ENCODE measurements around the gene FBLIM1.

Gene FBLIM1

DNA sequence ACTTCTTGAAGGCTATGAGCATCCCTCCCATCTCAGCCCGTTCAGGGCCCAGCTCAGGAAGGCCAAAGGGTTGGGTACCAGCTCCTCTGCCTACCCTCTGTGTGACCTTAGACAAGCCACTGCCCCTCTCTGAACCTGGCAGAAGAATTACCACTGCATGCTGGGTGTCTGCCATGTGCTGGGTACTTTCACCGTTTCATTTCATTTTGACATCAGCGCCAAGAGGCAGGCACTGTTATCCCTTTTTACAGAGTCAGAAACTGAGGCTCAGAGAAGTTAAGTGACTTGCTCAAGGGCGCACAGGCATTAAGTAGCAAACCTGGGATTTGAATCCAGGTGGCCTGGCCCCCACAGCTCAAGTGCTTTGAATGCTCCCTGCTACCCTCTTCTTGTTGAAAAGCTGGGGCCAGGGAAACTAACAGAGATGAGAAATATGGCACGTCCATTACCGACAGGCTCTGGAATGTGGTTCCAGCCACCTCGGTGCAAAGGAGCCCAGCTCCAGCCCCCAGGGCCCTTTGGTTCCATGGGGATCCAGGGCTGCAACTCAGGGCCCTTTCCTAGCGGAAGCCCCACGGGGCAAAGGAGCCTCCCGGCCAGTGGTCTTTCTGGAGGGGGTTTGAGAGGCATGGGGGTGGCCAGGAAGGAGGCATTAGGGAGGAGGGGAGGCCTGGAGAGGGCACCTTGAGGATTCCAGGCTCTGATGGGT is 9.8 kb upstream of the FBLIM1 start:
- DNase-seq (ENCODE audit: low read depth): no peak

DNA sequence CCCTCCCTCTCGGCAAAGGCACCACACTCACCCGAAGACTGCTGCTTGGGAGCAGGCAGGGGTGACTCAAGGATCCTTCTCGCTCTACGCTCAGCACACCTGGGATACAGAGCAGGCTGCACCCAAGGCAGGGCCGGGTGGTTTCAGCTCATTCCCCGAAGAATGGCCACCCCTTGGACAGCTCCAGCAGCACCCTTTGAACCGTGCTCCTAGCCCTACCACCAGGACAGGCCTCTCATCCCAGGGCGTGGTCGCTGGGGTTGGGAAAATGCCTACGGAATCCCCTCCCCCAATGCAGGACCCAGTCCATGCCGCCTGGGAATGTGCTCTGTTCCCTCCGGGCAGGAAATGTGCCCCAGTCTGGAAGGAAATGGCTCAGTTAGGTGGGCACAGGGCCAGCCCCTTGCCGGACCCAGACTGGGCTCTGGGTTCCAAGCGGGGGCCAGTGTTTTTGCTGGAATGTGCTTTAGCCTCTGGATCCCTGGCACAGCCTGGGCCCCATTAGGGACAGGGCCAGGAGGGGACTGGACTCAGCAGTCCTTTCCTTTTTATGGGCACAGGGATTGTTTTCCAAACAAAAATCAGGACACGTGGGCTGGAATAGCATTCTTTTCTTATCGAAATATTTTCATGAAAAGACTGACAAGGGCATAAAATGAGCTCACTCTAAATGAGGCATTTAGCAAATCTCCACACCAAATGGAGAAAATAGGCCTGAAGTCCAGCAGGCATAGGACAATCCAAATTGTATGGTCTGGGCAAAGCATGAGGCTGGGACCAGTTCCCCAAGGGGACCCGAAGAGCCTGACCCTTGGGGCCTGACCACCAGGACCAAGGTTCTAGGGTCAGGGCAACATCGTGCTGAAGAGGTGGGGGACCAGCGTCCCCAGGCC is 8.9 kb upstream of the FBLIM1 start:
- DNase-seq (ENCODE audit: low read depth): no peak

DNA sequence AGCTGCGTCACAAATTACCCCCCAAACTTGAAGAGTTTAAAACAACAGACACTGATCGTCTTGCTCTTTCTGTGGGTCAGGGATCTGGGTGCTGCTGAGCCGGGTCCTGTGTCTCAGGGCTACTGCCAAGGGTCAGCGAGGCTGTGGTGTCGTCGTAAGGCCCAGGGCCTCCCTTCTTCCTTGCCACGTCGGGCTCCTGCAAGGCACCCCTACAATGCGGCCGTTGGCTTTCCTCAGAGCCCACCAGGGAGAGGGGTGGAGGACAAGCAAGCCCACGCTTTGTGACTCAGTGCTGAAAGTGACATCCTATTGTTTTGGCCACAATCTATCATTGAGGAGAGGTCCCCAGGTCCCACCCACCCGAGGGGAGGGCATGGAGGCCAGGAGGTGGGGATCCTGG is 7.7 kb upstream of the FBLIM1 start:
- no peak for DNase-seq (ENCODE audit: low read depth)

DNA sequence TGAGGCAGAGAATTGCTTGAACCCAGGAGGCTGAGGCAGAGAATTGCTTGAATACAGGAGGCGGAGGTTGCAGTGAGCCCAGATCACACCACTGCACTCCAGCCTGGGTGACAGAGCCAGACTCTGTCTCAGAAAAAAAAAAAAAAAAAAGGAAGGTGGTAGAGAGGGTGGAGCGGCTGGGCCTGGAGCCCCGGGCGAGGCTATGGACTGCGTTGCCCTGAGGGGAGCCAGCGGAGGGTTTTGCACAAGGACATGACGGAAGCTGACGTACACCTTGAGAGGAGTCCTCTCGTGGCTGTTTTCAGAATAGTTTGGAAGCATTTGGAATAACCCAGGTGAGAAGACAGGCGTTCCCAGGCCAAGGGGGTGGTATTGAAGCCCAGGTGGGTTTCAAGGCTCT is 6.9 kb upstream of the FBLIM1 start:
- DNase-seq (ENCODE audit: low read depth): no peak

DNA sequence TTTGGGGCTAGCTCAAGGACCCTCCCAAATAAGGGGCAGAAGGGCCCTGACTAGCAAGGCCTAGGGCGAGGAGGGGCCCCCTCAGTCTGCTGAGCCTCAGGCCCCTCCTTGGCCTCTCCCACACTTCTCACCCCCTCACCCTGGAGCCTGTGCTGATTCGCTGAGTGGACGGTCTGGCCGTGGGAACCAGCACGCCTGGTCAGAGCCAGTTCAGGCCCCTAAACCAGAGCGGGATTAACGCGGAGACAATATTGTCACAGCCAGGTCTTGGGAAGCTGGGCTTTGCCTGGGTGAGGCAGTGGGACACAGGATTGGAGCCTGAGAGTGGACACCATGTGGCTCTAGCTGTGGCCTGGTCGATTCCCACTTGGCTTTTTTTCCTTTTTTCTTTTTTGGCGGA is 4.8 kb upstream of the FBLIM1 start:
- no peak for DNase-seq (ENCODE audit: low read depth)

DNA sequence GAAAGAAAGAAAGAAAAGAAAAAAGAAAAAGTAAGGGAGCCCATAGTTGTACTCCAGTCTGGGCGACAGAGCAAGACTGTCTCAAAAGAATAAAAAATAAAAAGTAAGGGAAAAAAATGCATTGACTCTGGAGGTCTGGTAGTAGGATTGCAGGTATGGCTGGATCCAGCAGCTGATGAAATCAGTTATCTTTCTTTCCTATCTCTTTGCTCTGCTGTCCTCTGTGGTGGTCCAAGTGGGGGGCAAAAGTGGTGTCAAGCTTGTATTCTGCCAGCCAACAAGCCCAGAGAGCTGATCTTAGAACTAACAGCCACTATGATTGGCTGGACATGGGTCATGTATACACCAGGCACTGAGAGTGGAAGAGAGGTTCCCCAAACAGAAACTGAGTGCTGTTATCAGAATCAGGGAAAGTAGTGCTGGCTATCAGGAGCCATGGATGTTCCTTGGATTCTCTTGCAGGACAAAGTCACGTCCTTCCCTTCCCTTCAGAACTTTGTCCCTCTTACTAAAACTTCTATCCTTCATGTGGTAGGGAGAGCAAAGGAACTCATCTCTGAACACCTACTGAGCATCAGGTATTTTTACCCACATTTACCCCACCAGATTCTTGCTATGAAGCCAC is 3.5 kb upstream of the FBLIM1 start:
- no peak for DNase-seq (ENCODE audit: low read depth)

DNA sequence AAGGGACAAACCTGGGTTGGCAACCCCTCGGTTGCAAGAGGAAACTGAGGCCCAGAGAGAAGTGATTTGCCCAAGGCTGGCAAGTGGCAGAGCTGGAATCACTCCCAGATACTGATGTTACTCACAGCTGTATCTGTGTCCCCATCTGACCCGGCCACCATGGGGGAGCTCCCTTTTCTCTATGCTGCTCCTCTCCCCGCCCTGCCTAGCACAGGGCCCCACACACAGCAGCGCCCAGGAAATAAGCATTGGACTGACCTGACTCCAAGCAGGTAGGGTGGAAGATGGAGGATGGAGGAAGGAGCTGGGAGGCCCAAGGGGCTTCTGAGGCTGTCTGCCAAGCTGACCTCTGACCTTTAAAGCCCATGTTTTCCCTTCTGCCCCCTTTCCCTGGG is 3.0 kb upstream of the FBLIM1 start:
- no peak for DNase-seq (ENCODE audit: low read depth)

DNA sequence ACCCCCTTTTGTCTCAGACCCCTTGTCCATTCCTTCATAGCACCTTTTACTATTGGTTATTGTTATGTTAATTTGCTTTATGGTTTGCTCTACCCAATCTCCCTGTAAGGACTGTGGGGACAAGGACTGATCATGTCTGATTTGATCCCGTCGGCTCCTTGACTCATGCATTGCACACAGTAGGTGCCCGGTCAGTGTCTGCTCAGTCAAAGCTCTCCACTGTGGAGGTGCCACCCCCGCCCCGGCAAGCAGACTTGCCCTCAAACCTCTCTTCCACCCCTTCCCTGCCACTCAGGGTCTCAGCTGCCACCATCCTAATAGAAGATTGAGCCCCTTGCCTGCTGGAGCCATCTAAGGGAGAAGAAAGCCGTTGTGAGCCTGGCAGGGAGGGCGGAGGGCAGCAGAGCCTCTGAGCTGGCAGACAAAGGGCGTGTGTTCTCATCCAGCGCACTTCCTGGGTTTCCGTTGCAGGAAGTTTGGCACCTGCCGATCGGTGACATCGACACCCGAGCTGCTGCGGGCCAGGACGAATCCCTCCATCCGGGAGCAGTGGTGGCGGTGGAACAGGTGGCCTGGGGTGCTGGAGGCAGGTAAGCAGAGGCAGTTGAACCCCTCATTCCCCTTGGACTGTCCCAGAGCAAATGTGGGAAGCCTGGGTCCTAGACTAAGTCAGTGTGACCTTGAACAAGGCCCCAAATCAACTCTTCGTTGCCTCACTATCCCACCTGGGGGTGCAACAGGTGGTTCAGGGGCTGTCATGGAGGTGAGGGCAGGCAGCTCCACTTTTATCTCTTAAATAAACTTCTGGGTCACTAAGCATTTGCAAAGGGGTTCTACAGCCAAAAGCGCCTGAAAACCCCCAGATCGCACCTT is 2.2 kb upstream of the FBLIM1 start:
- DNase-seq (ENCODE audit: low read depth): no peak

DNA sequence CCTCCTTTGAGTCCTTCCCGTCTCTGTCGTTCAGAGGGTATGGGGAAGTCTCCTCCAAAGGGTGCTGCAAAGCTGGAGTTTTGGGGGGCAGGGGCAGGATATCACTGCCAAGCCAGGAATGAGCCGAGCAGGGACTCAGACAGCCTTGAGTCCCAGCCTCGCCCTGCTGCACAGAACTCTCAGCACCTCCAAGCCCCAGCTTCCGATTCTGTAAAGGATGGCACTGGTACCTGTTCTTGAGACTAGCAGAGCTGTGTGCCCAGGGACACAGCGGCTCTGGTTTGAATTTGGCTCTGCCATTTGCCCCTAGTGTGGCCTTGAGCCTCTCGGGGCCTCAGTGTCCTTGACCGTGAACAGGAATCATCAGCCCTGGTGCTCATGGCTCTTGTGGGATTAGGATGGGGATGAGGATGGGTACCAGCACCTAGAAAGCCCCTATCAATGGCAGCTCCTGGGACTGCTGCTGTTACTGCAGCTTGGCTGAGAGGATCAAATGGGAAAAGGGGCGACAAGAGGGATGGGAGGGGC is 1.5 kb upstream of the FBLIM1 start:
- DNase-seq (ENCODE audit: low read depth): no peak

DNA sequence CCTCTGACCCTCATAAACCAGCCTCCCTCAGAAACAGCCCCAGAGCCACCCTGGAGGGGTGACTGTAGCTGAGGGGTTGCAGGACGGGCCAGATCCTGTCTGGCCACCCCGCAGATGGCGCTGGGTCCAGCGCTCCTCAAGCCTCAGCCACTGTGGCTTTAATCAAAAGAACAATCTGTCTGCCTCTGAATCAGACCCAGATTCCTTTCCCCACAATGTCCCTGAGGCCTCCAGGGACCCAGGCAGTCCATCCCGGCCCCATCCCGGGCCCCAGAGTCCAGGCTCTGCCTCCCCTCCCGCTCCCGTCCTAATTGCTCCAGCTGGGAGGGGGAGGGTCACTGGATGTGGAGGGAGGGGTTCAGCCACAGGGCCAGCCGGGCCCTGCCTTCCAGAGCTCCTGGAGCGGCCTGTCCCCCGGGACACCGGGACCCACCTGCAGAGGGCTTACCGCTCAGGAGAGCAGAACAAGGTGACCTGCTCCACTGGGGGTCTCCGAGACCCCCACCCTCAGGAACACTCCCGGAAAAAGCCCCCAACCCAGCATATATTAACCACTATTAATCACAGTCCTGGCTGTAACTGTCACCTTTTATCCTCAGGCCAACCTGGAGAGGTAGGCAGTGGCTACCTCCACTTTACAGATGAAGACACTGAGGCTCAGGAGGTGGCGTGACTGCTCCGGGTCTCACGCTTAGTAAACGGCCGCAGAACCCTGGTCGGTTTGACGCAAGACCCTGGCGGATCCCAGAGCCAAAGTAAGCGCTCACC is 836 bp upstream of the FBLIM1 start:
- no peak for DNase-seq (ENCODE audit: low read depth)

DNA sequence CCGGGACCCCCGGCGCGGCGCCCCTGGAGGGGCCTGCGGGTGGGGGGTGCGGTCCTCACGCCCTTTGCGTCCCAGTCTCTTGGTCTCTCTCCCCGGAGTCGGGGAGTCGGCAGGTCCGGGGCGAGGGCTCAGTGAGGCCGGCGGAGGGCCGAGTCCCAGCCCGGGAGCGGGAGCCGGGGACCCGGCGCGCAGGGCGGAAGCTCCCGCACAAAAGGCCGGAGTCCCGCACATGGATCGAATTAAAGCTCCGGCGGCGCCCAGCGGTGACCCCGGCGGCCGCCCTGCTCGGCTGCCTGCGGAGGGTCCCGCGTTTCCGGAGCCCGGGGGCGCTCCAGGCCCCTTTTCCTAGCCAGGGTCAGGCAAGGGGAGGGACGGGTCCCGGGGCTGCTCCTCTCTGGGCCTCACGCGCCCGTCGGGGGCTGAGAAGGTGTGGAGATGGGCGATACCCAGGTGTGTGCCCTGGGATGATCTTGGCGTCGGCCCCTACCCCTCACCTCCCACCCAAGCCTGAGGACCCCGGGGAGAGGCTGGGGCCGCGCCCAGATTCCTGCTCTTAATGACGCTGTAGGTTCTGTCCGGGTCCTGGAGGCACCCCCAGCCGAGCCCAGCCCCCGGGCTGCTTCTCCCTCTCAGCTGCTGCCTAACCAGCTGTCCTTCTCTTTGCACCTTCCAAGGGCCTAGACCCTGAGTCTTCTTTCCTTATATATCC is 512 bp downstream of the FBLIM1 start:
- no peak for DNase-seq (ENCODE audit: low read depth)

DNA sequence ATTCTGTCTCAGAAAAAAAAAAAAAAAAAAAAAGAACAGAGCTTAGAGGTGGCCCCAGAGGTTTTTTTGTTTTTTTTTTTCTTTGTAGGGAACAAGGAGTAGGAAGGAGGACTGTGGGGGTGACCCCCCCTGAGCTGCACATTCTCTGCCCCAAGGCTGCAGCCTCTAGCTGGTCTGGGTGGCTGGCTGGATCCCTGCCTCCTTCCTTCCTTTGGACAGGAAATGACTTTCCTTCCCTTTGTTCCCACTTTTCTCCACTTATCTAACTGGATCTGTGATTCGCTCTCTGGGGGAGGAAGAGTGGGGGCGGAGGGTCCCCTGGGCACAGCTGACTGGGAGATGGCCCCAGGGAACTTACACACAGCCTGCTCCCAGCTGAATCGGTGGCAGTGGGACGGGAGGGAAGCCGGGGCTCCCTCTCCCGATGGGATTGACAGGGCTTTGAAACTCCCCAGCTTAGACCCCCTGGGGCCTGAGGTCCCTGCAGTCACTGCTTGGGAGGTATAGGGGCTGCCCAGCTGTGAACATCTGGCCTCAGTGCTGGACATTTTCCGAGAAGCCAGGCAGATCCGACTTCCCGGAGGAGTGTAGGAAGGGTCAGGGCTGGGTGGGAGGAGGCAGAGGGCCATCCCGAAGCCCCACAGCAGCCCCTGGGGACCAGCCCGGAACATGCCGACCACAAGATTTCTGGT is 2.1 kb downstream of the FBLIM1 start:
- no peak for DNase-seq (ENCODE audit: low read depth)

DNA sequence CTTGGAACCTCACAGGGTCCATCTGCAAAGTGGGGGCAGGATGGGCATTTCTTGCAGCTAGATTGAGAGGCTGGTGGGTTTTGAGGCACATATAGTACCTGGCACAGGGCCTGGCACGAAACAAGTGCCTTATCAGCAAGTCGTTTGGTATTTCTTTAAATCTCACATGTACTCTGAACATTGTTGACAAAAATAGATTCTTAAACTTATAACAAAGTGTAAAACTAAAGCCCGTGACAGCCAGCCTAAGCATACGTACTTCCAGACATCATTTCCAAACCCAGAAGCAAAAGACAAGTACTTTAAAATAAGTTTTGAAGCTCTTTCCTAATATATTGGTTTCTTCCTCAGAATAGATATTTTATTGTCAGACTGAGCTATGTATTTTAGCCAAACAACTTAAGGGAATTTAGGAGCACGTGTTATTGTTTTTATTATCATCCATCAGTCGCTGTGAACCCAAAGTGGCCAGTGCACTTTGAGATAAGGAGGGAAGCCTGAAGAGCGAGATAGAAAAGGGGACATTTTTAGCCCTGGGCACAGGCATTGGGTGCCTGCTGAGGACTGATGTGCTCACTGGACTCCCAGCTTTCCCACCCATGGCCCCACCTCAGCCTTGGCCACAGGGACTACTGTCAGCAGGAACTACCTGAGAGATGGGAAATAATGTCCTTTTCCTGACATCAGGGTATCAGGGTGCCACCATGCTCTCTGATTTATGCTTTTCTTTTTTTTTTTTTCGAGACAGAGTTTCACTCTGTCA is 3.0 kb downstream of the FBLIM1 start:
- DNase-seq (ENCODE audit: low read depth): no peak

DNA sequence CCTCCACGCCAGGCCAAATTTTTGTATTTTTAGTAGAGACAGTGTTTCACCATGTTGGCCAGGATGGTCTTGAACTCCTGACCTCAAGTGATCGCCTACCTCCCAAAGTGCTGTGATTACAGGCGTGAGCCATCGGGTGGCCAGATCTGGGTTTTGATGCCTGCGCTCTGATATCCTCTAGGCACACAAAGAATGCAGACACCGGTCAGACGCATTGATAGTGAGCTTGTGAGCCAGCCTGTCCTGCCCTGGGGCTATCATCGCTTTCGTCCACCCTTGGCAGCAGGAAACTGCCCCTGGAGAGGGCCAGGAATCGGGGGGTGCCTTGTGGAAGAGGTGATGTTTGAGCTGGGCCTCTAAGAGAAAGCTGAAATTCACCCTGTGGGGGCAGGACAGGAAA is 4.0 kb downstream of the FBLIM1 start:
- DNase-seq (ENCODE audit: low read depth): no peak

DNA sequence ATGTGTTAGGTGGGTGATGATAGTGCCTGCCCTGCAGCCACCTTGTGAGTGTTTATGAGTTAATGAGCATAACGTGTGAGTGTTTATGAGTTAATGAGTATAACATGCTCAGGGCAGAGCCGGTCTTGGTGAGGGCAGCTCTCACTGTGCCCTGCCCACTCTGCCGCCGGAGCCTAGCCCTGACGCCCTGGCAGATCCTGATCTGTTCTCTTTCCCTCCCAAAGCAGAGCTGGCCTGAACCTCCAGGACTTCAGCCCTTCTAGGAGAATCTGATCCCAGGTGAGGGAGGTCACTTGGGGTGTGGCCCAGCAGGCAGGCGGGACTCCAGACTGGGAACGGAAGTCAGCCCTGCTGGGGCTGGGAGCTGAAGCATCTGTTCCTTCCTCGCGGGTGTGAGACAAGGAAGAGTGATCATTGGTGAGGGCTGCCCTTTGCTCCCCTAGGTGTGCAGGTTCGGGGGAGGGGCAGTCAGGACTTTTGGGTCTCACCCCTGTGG is 5.7 kb downstream of the FBLIM1 start:
- DNase-seq (ENCODE audit: low read depth): no peak

DNA sequence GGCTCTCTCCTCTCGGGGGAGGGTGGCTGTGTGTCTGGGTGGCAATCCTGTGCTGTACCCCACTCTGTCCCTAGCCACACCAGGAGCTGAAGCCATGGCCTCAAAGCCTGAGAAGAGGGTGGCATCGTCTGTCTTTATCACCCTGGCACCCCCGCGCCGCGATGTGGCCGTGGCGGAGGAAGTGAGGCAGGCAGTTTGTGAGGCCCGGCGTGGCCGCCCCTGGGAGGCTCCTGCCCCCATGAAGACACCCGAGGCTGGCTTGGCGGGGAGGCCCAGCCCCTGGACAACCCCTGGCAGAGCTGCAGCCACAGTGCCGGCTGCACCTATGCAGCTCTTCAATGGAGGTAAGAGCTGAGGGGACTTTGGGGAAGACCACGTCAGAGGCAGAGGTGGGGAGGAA is 6.3 kb downstream of the FBLIM1 start:
- no peak for DNase-seq (ENCODE audit: low read depth)

DNA sequence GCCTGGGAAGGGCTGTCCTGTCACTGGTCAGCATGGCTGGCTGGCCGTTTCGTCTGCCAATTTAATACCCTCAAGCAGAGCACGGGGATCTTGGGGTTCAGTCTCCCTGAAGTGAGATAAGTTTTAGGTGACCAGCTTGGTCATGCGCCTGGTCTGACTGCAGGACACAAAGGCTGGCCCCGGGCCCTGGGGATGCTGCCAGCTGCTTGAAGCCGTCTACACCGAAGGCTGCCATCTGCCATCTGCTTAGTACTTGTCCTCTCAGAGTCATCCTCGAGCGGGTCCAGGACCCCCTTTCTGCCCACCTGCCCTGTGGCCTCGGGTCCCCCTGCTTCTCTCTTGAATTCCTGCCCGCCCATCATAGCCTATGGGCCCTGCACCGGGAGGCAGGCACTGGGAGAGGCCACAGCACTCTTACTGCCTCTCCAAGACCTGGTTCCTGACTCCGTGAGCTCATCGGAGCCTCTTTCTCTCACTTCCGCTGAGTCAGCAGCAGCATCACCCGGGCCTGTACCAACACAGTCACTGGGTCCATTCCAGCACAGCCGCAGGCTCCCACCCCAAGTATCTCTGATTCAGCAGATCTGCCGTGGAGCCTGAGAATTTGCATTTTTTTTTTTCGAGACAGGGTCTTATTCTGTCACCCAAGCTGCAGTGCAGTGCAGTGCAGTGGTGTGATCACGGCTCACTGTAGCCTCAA is 7.0 kb downstream of the FBLIM1 start:
- no peak for DNase-seq (ENCODE audit: low read depth)

DNA sequence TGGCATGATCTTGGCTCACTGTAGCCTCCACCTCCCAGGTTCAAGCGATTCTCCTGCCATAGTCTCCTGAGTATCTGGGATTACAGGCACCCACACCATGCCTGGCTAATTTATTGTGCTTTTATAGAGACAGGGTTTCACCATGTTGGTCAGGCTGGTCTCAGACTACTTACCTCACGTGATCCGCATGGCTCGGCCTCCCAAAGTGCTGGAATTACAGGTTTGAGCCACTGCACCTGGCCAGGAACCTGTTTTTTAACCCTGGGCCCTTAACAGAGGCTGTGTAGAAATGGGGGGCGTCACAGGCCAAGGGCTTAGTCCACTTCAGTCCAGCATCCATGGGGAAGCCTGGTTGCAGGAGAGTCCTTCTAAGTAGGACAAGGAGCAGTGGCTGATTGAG is 9.3 kb downstream of the FBLIM1 start:
- DNase-seq (ENCODE audit: low read depth): no peak
